HL-60 (cell line): ENCODE data around the gene WDR70.

Source experiments
- TF ChIP-seq, protein P1 (sequence below): IDR thresholded peaks from one replicate; pipeline ENCODE4 v1.5.1; 2011; ENCODE audit warnings: low read length, control low read depth, inconsistent platforms; ENCODE audit not compliant: insufficient read depth
- TF ChIP-seq, protein P2 (sequence below): IDR thresholded peaks from 2 replicates; pipeline ENCODE4 v1.6.1; 2012; ENCODE audit warnings: low read depth; ENCODE audit not compliant: insufficient replicate concordance

DNA sequence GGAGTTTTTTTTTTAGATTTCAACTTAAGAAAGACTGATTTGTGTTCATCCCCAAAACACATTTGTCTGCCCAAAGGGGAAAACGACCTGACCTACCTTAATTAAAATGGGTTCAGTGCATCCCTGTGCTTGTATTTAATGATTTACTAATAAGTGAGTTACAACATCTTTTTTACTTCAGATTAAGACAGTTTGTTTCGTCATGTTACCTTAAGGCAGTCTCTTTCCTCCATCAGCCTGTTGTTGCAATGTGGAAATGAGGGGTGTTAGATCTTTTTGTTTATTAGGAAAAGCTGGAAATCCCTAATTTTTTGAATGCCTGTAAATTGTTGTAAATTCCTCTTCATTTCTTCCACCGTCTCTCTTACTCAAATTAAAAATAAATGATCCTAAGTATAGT lies 283.2 kb downstream of the WDR70 start:
- TF ChIP-seq, protein P1, sequence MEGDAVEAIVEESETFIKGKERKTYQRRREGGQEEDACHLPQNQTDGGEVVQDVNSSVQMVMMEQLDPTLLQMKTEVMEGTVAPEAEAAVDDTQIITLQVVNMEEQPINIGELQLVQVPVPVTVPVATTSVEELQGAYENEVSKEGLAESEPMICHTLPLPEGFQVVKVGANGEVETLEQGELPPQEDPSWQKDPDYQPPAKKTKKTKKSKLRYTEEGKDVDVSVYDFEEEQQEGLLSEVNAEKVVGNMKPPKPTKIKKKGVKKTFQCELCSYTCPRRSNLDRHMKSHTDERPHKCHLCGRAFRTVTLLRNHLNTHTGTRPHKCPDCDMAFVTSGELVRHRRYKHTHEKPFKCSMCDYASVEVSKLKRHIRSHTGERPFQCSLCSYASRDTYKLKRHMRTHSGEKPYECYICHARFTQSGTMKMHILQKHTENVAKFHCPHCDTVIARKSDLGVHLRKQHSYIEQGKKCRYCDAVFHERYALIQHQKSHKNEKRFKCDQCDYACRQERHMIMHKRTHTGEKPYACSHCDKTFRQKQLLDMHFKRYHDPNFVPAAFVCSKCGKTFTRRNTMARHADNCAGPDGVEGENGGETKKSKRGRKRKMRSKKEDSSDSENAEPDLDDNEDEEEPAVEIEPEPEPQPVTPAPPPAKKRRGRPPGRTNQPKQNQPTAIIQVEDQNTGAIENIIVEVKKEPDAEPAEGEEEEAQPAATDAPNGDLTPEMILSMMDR, result no peak
- TF ChIP-seq, protein P2, sequence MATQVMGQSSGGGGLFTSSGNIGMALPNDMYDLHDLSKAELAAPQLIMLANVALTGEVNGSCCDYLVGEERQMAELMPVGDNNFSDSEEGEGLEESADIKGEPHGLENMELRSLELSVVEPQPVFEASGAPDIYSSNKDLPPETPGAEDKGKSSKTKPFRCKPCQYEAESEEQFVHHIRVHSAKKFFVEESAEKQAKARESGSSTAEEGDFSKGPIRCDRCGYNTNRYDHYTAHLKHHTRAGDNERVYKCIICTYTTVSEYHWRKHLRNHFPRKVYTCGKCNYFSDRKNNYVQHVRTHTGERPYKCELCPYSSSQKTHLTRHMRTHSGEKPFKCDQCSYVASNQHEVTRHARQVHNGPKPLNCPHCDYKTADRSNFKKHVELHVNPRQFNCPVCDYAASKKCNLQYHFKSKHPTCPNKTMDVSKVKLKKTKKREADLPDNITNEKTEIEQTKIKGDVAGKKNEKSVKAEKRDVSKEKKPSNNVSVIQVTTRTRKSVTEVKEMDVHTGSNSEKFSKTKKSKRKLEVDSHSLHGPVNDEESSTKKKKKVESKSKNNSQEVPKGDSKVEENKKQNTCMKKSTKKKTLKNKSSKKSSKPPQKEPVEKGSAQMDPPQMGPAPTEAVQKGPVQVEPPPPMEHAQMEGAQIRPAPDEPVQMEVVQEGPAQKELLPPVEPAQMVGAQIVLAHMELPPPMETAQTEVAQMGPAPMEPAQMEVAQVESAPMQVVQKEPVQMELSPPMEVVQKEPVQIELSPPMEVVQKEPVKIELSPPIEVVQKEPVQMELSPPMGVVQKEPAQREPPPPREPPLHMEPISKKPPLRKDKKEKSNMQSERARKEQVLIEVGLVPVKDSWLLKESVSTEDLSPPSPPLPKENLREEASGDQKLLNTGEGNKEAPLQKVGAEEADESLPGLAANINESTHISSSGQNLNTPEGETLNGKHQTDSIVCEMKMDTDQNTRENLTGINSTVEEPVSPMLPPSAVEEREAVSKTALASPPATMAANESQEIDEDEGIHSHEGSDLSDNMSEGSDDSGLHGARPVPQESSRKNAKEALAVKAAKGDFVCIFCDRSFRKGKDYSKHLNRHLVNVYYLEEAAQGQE, result no peak
